ENCODE results near the gene ADGRG1.

The ADGRG1 gene

DNA sequence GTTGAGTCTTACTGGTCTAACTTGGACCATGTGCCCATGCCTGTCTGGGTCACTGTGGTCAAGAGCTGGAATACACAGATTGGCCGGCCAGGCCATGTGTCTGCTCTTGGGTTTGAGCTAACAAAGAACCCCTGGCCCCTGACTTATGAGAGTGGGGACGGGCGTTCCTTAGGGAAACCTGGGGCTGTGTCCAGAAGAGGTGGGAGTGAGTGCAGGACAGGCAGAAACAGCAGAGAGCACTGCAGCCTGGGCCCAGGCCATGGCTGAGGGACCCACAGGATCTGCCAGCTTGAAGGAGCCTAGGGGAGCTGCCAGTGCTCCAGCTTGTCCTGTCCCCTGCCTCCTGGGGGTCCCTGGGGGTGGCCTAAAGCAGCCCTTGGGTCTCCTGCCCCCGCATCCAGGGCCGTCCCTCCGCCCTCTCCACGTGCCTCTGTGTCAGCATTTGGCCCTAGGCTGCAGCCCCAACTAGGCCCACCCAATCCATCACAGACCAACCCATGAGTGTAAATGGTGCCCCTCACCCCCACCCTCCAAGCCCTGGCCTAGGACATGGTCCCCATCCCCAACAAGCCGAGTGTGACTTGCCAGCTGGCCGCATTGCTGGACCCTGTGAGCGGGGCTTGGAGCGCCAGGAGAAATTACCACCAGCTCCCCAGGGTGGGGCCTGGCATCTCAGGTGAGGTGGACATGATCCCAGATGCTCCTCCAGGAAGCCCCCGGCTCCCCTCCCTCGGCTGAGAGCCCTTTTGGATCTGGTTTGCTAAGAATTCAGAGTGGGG, 53.7 kb downstream of the ADGRG1 start:
- TF ChIP-seq, protein P1, sequence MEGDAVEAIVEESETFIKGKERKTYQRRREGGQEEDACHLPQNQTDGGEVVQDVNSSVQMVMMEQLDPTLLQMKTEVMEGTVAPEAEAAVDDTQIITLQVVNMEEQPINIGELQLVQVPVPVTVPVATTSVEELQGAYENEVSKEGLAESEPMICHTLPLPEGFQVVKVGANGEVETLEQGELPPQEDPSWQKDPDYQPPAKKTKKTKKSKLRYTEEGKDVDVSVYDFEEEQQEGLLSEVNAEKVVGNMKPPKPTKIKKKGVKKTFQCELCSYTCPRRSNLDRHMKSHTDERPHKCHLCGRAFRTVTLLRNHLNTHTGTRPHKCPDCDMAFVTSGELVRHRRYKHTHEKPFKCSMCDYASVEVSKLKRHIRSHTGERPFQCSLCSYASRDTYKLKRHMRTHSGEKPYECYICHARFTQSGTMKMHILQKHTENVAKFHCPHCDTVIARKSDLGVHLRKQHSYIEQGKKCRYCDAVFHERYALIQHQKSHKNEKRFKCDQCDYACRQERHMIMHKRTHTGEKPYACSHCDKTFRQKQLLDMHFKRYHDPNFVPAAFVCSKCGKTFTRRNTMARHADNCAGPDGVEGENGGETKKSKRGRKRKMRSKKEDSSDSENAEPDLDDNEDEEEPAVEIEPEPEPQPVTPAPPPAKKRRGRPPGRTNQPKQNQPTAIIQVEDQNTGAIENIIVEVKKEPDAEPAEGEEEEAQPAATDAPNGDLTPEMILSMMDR (IDR thresholded peaks at IDR 0.05; ENCODE audit: low read length, missing control alignments), result no peak
- DNase-seq (ENCODE audit: low read depth), result no peak
- H3K4me3 ChIP-seq (replicated peaks; ENCODE audit: low read depth, low read length), result no peak overlapping the region

DNA sequence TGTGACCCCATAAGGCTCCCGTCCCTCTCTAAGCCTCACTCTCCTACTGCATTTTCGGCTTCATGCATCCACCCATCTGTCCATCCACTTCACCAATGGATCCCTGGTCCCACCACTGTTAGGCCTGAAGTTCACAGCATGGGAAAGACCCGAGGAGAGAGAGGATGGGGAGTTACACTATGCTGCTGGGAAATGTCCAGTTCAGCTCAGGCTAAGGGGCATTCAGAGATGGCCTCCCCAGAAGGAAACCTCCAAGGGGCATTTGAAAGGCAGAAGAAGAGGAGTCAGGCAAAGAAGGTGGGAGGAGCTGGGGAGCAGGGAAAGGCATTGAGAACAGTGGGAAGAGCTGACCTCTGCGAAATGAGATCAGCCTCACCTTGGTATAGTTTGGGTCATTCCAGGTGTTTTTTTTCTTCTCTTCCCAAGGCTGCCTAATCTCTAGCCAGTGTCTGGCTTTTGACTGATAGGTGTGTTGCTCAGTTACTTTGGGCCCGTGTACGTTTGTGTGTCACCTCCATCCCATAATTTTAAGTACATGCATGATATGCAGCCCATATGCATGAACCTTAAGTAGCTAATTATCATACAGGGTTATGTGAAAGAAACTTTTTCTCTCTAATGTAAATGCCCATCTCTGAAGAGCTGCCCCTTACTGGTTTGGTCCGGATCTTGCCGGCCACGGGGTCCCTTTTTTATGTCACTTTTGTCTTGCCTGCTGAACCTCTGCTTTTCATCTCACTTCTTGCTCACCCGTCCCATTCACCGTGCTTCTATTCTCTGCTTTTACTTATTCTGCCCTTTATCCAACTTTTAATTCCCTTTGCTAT, 54.6 kb downstream of the ADGRG1 start:
- no peak overlapping the region for H3K4me3 ChIP-seq (replicated peaks; ENCODE audit: low read depth, low read length)
- no peak for DNase-seq (ENCODE audit: low read depth)
- TF ChIP-seq, protein P1 (IDR thresholded peaks at IDR 0.05; ENCODE audit: low read length, missing control alignments), result no peak

DNA sequence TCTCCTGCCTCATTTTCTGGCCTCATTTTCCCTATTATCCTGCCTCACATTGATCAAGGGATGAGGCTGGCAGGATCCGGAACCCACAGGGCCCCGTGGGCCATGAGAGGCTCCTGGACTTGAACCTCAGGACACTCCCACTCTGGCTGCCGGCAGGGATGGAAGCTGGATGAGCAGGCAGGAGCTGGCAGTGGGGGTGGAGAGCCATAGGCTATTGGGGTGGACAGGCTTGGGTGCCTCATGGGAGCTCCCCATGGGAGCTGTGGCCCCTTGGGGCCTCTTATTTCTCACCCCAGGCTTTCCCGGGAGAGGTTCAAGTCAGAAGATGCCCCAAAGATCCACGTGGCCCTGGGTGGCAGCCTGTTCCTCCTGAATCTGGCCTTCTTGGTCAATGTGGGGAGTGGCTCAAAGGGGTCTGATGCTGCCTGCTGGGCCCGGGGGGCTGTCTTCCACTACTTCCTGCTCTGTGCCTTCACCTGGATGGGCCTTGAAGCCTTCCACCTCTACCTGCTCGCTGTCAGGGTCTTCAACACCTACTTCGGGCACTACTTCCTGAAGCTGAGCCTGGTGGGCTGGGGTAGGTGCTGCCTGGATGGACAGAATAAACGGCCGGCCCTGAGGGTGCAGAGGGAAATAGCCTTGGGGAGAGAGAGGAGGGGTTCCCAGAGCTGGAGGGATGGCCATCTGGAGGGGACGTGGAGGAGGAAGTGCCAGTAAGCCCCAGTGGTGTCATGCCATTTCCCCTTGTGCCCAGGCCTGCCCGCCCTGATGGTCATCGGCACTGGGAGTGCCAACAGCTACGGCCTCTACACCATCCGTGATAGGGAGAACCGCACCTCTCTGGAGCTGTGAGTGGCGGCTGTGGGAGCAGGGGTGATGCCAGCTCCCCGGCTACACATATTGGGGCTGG, 55.5 kb downstream of the ADGRG1 start:
- DNase-seq (ENCODE audit: low read depth), result no peak
- TF ChIP-seq, protein P1 (IDR thresholded peaks at IDR 0.05; ENCODE audit: low read length, missing control alignments), result no peak
- no peak overlapping the region for H3K4me3 ChIP-seq (replicated peaks; ENCODE audit: low read depth, low read length)

DNA sequence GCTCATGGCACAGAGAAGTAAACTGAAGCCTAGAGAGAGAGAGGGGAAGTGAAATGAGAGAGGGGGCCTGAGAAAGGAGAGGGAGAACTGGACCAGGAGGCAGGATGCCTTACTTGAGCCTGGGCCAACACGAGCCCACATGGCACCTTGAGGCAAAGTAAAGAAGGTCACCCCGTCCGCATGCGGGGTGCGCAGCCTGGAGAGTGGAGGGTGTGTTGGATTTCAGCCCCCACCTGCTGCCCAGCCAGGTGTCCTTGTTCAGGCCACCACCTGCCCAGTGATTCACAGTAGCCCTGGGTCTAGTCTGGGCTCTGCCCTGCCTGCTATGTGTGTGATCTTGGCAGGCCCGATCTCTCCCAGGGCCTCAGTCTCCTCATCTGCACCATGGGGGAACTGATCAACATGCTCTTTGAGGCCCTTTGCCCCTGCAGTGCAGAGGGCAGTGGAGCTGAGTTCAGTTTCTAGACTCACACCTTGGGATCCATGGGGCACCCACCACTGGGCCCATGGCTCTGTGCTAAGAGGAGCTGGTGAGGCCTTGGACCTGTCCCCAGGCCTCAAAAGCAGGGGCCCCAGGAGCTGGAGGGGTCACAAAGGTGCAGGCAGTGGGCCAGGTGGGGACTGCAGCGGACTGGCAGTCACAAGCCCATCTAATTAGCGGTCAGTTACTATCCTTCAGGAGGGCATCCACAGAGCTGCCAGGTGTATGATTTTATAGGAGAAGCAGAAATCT, 56.4 kb downstream of the ADGRG1 start:
- TF ChIP-seq, protein P1 (IDR thresholded peaks at IDR 0.05; ENCODE audit: low read length, missing control alignments), result no peak
- no peak overlapping the region for H3K4me3 ChIP-seq (replicated peaks; ENCODE audit: low read depth, low read length)
- no peak for DNase-seq (ENCODE audit: low read depth)

DNA sequence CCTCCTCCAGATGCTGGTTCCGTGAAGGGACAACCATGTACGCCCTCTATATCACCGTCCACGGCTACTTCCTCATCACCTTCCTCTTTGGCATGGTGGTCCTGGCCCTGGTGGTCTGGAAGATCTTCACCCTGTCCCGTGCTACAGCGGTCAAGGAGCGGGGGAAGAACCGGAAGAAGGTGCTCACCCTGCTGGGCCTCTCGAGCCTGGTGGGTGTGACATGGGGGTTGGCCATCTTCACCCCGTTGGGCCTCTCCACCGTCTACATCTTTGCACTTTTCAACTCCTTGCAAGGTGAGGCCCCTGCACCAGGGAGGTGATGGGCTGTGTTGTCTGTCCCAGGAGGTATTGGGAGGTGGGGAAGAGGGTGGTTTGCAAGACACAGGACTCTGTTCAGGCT, 57.2 kb downstream of the ADGRG1 start:
- TF ChIP-seq, protein P1 (IDR thresholded peaks at IDR 0.05; ENCODE audit: low read length, missing control alignments), result no peak
- no peak for DNase-seq (ENCODE audit: low read depth)
- no peak overlapping the region for H3K4me3 ChIP-seq (replicated peaks; ENCODE audit: low read depth, low read length)

DNA sequence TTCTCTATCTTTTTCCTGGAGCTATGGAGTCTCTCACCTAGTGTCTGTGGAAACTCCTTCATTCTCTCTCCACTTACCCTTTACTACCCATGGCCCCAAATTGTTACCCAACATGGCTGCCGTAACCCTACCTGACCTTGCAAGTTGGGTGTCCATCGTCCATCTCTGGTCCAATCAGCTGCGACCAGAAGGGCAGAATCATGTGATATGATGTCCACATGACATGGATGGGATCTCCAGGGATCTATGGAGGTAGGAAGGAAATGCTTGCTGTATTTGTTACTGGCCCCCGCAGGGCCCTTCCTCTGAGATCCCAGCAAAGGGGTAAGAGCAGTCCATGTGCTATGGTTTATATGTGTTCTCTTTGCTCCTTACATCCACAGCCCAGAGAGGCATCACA, 58.1 kb downstream of the ADGRG1 start:
- DNase-seq (ENCODE audit: low read depth), result no peak
- H3K4me3 ChIP-seq (replicated peaks; ENCODE audit: low read depth, low read length), result no peak overlapping the region
- TF ChIP-seq, protein P1 (IDR thresholded peaks at IDR 0.05; ENCODE audit: low read length, missing control alignments), result no peak

All from fibroblast of pulmonary artery (primary cell).